Activated CD4-positive, alpha-beta T cell treated with anti-CD3 and anti-CD28 coated beads, Interleukin-2, amount 10 ng/mL, durations not matched to agents 7 days and 5 days (primary cell): ENCODE data around the gene LRRC39. TPM values are rescaled to one million over a fixed set of nuclear protein-coding genes. Genes with fewer than 3 reads are reported as not detected.

Experiments used
- CTCF ChIA-PET: fragments of 350-600 bp; sonication (Branson Sonifier 250); formaldehyde crosslinking; loops from one replicate; lab custom pipeline; 2021; ENCODE audit warnings: antibody characterized with exemption; lab: Charles Lee
- POLR2A ChIA-PET: fragments of 350-600 bp; sonication (Branson Sonifier 250); formaldehyde crosslinking; loops from one replicate; lab custom pipeline; 2021; ENCODE audit warnings: antibody characterized with exemption; lab: Charles Lee
- DNase-seq: peaks from one replicate; pipeline ENCODE4 v3.0.0-alpha.2; 2020
- H3K27ac Mint-ChIP-seq: one replicate; pipeline ENCODE4 v1.8.0; 2021; ENCODE audit warnings: mild to moderate bottlenecking, moderate library complexity, mixed read lengths
- H3K27me3 Mint-ChIP-seq: one replicate; pipeline ENCODE4 v1.8.0; 2021; ENCODE audit warnings: mixed read lengths
- H3K36me3 Mint-ChIP-seq: one replicate; pipeline ENCODE4 v1.8.0; 2021; ENCODE audit warnings: low read depth, mixed read lengths
- H3K4me1 Mint-ChIP-seq: one replicate; pipeline ENCODE4 v1.8.0; 2021; ENCODE audit warnings: mixed read lengths
- H3K4me3 Mint-ChIP-seq: one replicate; pipeline ENCODE4 v1.8.0; 2021; ENCODE audit warnings: mild to moderate bottlenecking, moderate library complexity, mixed read lengths
- H3K9me3 Mint-ChIP-seq: one replicate; pipeline ENCODE4 v1.8.0; 2021; ENCODE audit warnings: mixed read lengths
- total RNA-seq, 2 experiments: library from RNA; stranded (reverse); gene quantifications; one replicate each; pipeline ENCODE4 v1.2.3, GENCODE V29; 2021

LRRC39 gene
- total RNA-seq, 2 experiments from 2014 or later: 0.46 to 0.72 TPM

- Mint-ChIP-seq H3K4me1 (no peaks in the 10 kb centered on the region), H3K27ac (no peak overlapping the region), H3K4me3 (no peak overlapping the region), H3K36me3 (peaks cover 62% of the 10 kb centered on the region), H3K27me3 (no peaks in the 10 kb centered on the region), H3K9me3 (no peaks in the 10 kb centered on the region)
- ChIA-PET CTCF (interaction anchor here (1.0 kb wide), 2 partner anchors 9 kb away, joined by 3 to 4 read pairs; partner anchors contain the start of genes SASS6 and TRMT13), POLR2A (no interaction called here)
- DNase-seq: no peak
These were observed 35.7 kb downstream of the LRRC39 start for GRCh38 chr1:100142343-100142742.

- no peaks in the 10 kb centered on the region for H3K27me3 Mint-ChIP-seq
- H3K36me3 Mint-ChIP-seq: peaks cover 66% of the 10 kb centered on the region
- H3K9me3 Mint-ChIP-seq: no peaks in the 10 kb centered on the region
- ChIA-PET CTCF (no interaction called here), POLR2A (no interaction called here)
- H3K4me3 Mint-ChIP-seq: no peak overlapping the region
- H3K27ac Mint-ChIP-seq: no peak overlapping the region
- H3K4me1 Mint-ChIP-seq: peaks cover 2% of the 10 kb centered on the region
- DNase-seq: no peak
These were observed 36.9 kb downstream of the LRRC39 start for GRCh38 chr1:100141192-100141591.

GRCh38 chr1:100137602-100138001 is 40.5 kb downstream of the LRRC39 start:
- Mint-ChIP-seq H3K4me1 (peaks cover 24% of the 10 kb centered on the region), H3K27ac (no peak overlapping the region), H3K9me3 (no peaks in the 10 kb centered on the region), H3K36me3 (peaks cover 50% of the 10 kb centered on the region), H3K4me3 (no peak overlapping the region), H3K27me3 (no peaks in the 10 kb centered on the region)
- POLR2A ChIA-PET: no interaction called here
- no peak for DNase-seq
- CTCF ChIA-PET: no interaction called here

GRCh38 chr1:100134872-100135271 is 43.2 kb downstream of the LRRC39 start:
- no peak overlapping the region for H3K4me3 Mint-ChIP-seq
- H3K36me3 Mint-ChIP-seq: peaks cover 34% of the 10 kb centered on the region
- no peaks in the 10 kb centered on the region for H3K9me3 Mint-ChIP-seq
- CTCF ChIA-PET: no interaction called here
- H3K27ac Mint-ChIP-seq: no peak overlapping the region
- POLR2A ChIA-PET: no interaction called here
- DNase-seq: no peak
- no peaks in the 10 kb centered on the region for H3K27me3 Mint-ChIP-seq
- peaks cover 44% of the 10 kb centered on the region for H3K4me1 Mint-ChIP-seq

GRCh38 chr1:100132566-100133477 is 45.2 kb downstream of the LRRC39 start, which contains the start of the genes SASS6 and TRMT13:
Gene SASS6, minus strand, starts transcription at chr1:100132930. Its CDS starts 116 bp downstream, at chr1:100132814.
Gene TRMT13, plus strand, starts transcription at chr1:100133163. Its CDS starts 6 bp downstream, at chr1:100133169.
- CTCF ChIA-PET: interaction anchor here (0.5 to 1.5 kb wide), 7 partner anchors 10 to 327 kb away, joined by 3 to 4 read pairs (median 3); no protein-coding TSS in a partner anchor
- H3K9me3 Mint-ChIP-seq: no peaks in the 10 kb centered on the region
- H3K27ac Mint-ChIP-seq: peak within 1 kb of the TSS; percentile 98
- H3K4me3 Mint-ChIP-seq: peak within 1 kb of the TSS; percentile 98
- peak; percentile 98 for DNase-seq
- H3K36me3 Mint-ChIP-seq: peaks cover 20% of the 10 kb centered on the region
- peaks cover 49% of the 10 kb centered on the region for H3K4me1 Mint-ChIP-seq
- POLR2A ChIA-PET: interaction anchor here (0.6 kb wide), 2 partner anchors 91 to 300 kb away, joined by 4 read pairs; no protein-coding TSS in a partner anchor
- H3K27me3 Mint-ChIP-seq: no peaks in the 10 kb centered on the region

- peak overlapping the region; percentile 98 for H3K4me3 Mint-ChIP-seq
- H3K36me3 Mint-ChIP-seq: peaks cover 11% of the 10 kb centered on the region
- no peaks in the 10 kb centered on the region for H3K9me3 Mint-ChIP-seq
- H3K4me1 Mint-ChIP-seq: peaks cover 53% of the 10 kb centered on the region
- no peak for DNase-seq
- POLR2A ChIA-PET: no interaction called here
- CTCF ChIA-PET: interaction anchor here (0.6 kb wide), 1 partner anchor 121 kb away, joined by 3 read pairs; no protein-coding TSS in a partner anchor
- H3K27me3 Mint-ChIP-seq: no peaks in the 10 kb centered on the region
- H3K27ac Mint-ChIP-seq: peak overlapping the region; percentile 98
These were observed 46.4 kb downstream of the LRRC39 start for GRCh38 chr1:100131623-100132022.

- Mint-ChIP-seq H3K27me3 (no peaks in the 10 kb centered on the region), H3K36me3 (peaks cover 13% of the 10 kb centered on the region), H3K9me3 (no peaks in the 10 kb centered on the region), H3K4me1 (peaks cover 50% of the 10 kb centered on the region), H3K27ac (no peak overlapping the region), H3K4me3 (no peak overlapping the region)
- DNase-seq: no peak
- ChIA-PET CTCF (interaction anchor here (1.0 to 1.6 kb wide), 2 partner anchors 9 to 24 kb away, joined by 3 to 5 read pairs; no protein-coding TSS in a partner anchor), POLR2A (no interaction called here)
These were observed 47.4 kb downstream of the LRRC39 start for GRCh38 chr1:100130552-100131077.

- POLR2A ChIA-PET: no interaction called here
- DNase-seq: no peak
- no peaks in the 10 kb centered on the region for H3K9me3 Mint-ChIP-seq
- CTCF ChIA-PET: no interaction called here
- peaks cover 8% of the 10 kb centered on the region for H3K36me3 Mint-ChIP-seq
- H3K4me1 Mint-ChIP-seq: peaks cover 26% of the 10 kb centered on the region
- H3K4me3 Mint-ChIP-seq: no peak overlapping the region
- H3K27me3 Mint-ChIP-seq: no peaks in the 10 kb centered on the region
- no peak overlapping the region for H3K27ac Mint-ChIP-seq
These were observed 50.8 kb downstream of the LRRC39 start for GRCh38 chr1:100127226-100127625.

GRCh38 chr1:100122177-100122576 is 55.9 kb downstream of the LRRC39 start:
- ChIA-PET POLR2A (no interaction called here), CTCF (no interaction called here)
- Mint-ChIP-seq H3K9me3 (no peaks in the 10 kb centered on the region), H3K36me3 (peaks cover 26% of the 10 kb centered on the region), H3K27ac (no peak overlapping the region), H3K27me3 (no peaks in the 10 kb centered on the region), H3K4me3 (no peak overlapping the region), H3K4me1 (no peaks in the 10 kb centered on the region)
- no peak for DNase-seq

- no peak overlapping the region for H3K4me3 Mint-ChIP-seq
These were observed 62.5 kb downstream of the LRRC39 start for GRCh38 chr1:100115524-100115923.

GRCh38 chr1:100109554-100110066 is 68.4 kb downstream of the LRRC39 start:
- no peaks in the 10 kb centered on the region for H3K9me3 Mint-ChIP-seq
- H3K27me3 Mint-ChIP-seq: no peaks in the 10 kb centered on the region
- CTCF ChIA-PET: no interaction called here
- H3K27ac Mint-ChIP-seq: no peak overlapping the region
- H3K36me3 Mint-ChIP-seq: peaks cover 25% of the 10 kb centered on the region
- no peak overlapping the region for H3K4me3 Mint-ChIP-seq
- H3K4me1 Mint-ChIP-seq: peaks cover 5% of the 10 kb centered on the region
- POLR2A ChIA-PET: no interaction called here
- no peak for DNase-seq

More at GRCh38 chr1:100115524-100115923, 62.5 kb downstream of the LRRC39 start:
- POLR2A ChIA-PET: no interaction called here
- Mint-ChIP-seq H3K9me3 (no peaks in the 10 kb centered on the region), H3K27ac (no peak overlapping the region), H3K27me3 (no peaks in the 10 kb centered on the region), H3K36me3 (peaks cover 25% of the 10 kb centered on the region), H3K4me1 (no peaks in the 10 kb centered on the region)
- no peak for DNase-seq
- CTCF ChIA-PET: no interaction called here

GRCh38 chr1:100107696-100108095 is 70.4 kb downstream of the LRRC39 start:
- CTCF ChIA-PET: interaction anchor here (1.5 kb wide), 1 partner anchor 22 kb away, joined by 5 read pairs; no protein-coding TSS in a partner anchor
- peaks cover 5% of the 10 kb centered on the region for H3K4me1 Mint-ChIP-seq
- H3K27me3 Mint-ChIP-seq: no peaks in the 10 kb centered on the region
- peaks cover 35% of the 10 kb centered on the region for H3K36me3 Mint-ChIP-seq
- no peaks in the 10 kb centered on the region for H3K9me3 Mint-ChIP-seq
- no peak overlapping the region for H3K27ac Mint-ChIP-seq
- DNase-seq: no peak
- no peak overlapping the region for H3K4me3 Mint-ChIP-seq
- POLR2A ChIA-PET: no interaction called here

GRCh38 chr1:100101564-100101963 is 76.5 kb downstream of the LRRC39 start:
- Mint-ChIP-seq H3K9me3 (no peaks in the 10 kb centered on the region), H3K27me3 (no peaks in the 10 kb centered on the region)
- POLR2A ChIA-PET: no interaction called here

More at GRCh38 chr1:100101564-100101963, 76.5 kb downstream of the LRRC39 start:
- CTCF ChIA-PET: no interaction called here
- no peak overlapping the region for H3K4me3 Mint-ChIP-seq
- DNase-seq: no peak
- H3K27ac Mint-ChIP-seq: no peak overlapping the region
- H3K36me3 Mint-ChIP-seq: peaks cover 52% of the 10 kb centered on the region
- no peaks in the 10 kb centered on the region for H3K4me1 Mint-ChIP-seq
